ENCODE data around the gene TNNI3K. TPM values are rescaled to one million over a fixed set of nuclear protein-coding genes. Genes with fewer than 3 reads are reported as not detected.
A peak's percentile ranks its signal among the peaks of the same experiment; 100 is the strongest.

TNNI3K gene
- total RNA-seq, 6 experiments from 2014 or later = not detected

- Mint-ChIP-seq H3K4me3 (no peak overlapping the region), H3K36me3 (ENCODE audit: low read depth) (no peaks in the 10 kb centered on the region), H3K4me1 (ENCODE audit: low read depth) (no peaks in the 10 kb centered on the region), H3K9me3 (peaks cover 5% of the 10 kb centered on the region; the same call in 1 of the 2 replicates), H3K27ac (no peak overlapping the region), H3K27me3 (ENCODE audit: insufficient read depth) (no peaks in the 10 kb centered on the region)
- TF ChIP-seq CTCF (IDR thresholded peaks at IDR 0.05) = no peak
- no peak for DNase-seq
These were observed 342.9 kb downstream of the TNNI3K start for GRCh38 chr1:74578101-74578500.

- no peaks in the 10 kb centered on the region for H3K36me3 Mint-ChIP-seq (ENCODE audit: low read depth)
- peaks cover 5% of the 10 kb centered on the region; the same call in 1 of the 2 replicates for H3K9me3 Mint-ChIP-seq
- H3K27me3 Mint-ChIP-seq (ENCODE audit: insufficient read depth) = no peaks in the 10 kb centered on the region
- H3K4me3 Mint-ChIP-seq = no peak overlapping the region
- no peak overlapping the region for H3K27ac Mint-ChIP-seq
- 0 out of 2 replicates have a peak, but pooled peaks cover 8% of the 10 kb centered on the region for H3K4me1 Mint-ChIP-seq (ENCODE audit: low read depth)
- DNase-seq = no peak
- no peak for TF ChIP-seq CTCF (IDR thresholded peaks at IDR 0.05)
These were observed 344.2 kb downstream of the TNNI3K start for GRCh38 chr1:74579425-74579824.

- H3K9me3 Mint-ChIP-seq = no peaks in the 10 kb centered on the region
- no peak for TF ChIP-seq CTCF (IDR thresholded peaks at IDR 0.05)
- no peaks in the 10 kb centered on the region for H3K27me3 Mint-ChIP-seq (ENCODE audit: insufficient read depth)
- DNase-seq = no peak
- H3K27ac Mint-ChIP-seq = no peak overlapping the region
- H3K4me3 Mint-ChIP-seq = no peak overlapping the region
- no peaks in the 10 kb centered on the region for H3K36me3 Mint-ChIP-seq (ENCODE audit: low read depth)
- 0 out of 2 replicates have a peak, but pooled peaks cover 9% of the 10 kb centered on the region for H3K4me1 Mint-ChIP-seq (ENCODE audit: low read depth)
These were observed 348.2 kb downstream of the TNNI3K start for GRCh38 chr1:74583397-74583796.

- Mint-ChIP-seq H3K27me3 (ENCODE audit: insufficient read depth) (no peaks in the 10 kb centered on the region), H3K27ac (no peak overlapping the region), H3K36me3 (ENCODE audit: low read depth) (no peaks in the 10 kb centered on the region), H3K9me3 (no peaks in the 10 kb centered on the region), H3K4me1 (ENCODE audit: low read depth) (0 out of 2 replicates have a peak, but pooled peaks cover 9% of the 10 kb centered on the region), H3K4me3 (no peak overlapping the region)
- no peak for DNase-seq
- no peak for TF ChIP-seq CTCF (IDR thresholded peaks at IDR 0.05)
These were observed 349.0 kb downstream of the TNNI3K start for GRCh38 chr1:74584185-74584584.

- no peak for DNase-seq
- no peak for TF ChIP-seq CTCF (IDR thresholded peaks at IDR 0.05)
- Mint-ChIP-seq H3K4me1 (ENCODE audit: low read depth) (0 out of 2 replicates have a peak, but pooled peaks cover 9% of the 10 kb centered on the region), H3K27me3 (ENCODE audit: insufficient read depth) (no peaks in the 10 kb centered on the region), H3K4me3 (peak overlapping the region; percentile 79), H3K9me3 (no peaks in the 10 kb centered on the region), H3K27ac (no peak overlapping the region), H3K36me3 (ENCODE audit: low read depth) (no peaks in the 10 kb centered on the region)
These were observed 351.2 kb downstream of the TNNI3K start for GRCh38 chr1:74586253-74586897.

Data from HFFc6 (cell line).